Keratinocyte (primary cell): ENCODE data around the gene ADAMTS2. TPM values are rescaled to one million over a fixed set of nuclear protein-coding genes. Genes with fewer than 3 reads are reported as not detected.

Experiments
- DNase-seq: peaks from one replicate; pipeline ENCODE4 v3.0.0-alpha.2; 2011; ENCODE audit warnings: low read depth, missing footprints, low spot score
- FAIRE-seq: peaks from 2 replicates; lab custom pipeline; 2011; peaks lifted over from hg19 to GRCh38; lab: Jason Lieb, UNC
- H2AFZ ChIP-seq: 2 replicates; pipeline ENCODE4 v1.6.0; 2012; ENCODE audit warnings: low read length, control low read depth, inconsistent platforms; ENCODE audit not compliant: control insufficient read depth
- H3K27ac ChIP-seq: 2 replicates; pipeline ENCODE4 v1.5.1; 2011; ENCODE audit warnings: low read length; ENCODE audit not compliant: control insufficient read depth, insufficient read depth
- H3K27me3 ChIP-seq: 3 replicates; pipeline ENCODE4 v1.6.0; 2011; ENCODE audit warnings: low read length; ENCODE audit not compliant: control insufficient read depth, insufficient read depth; ENCODE audit errors: extremely low read depth
- H3K36me3 ChIP-seq, 2 experiments: 2 replicates in 1 of 2; 3 replicates in 1 of 2; pipeline ENCODE4 v1.5.1; 2011; ENCODE audit warnings: low read length in 2 of 2, mild to moderate bottlenecking in 1 of 2; ENCODE audit not compliant: control insufficient read depth in 2 of 2, insufficient read depth in 2 of 2; ENCODE audit errors: extremely low read depth in 1 of 2
- H3K4me1 ChIP-seq: 3 replicates; pipeline ENCODE4 v1.5.1; 2011; ENCODE audit warnings: low read length; ENCODE audit not compliant: control insufficient read depth, insufficient read depth; ENCODE audit errors: extremely low read depth
- H3K4me2 ChIP-seq: 3 replicates; pipeline ENCODE4 v1.6.0; 2011; ENCODE audit warnings: low read depth, low read length; ENCODE audit not compliant: control insufficient read depth, insufficient read depth; ENCODE audit errors: extremely low read depth
- H3K4me3 ChIP-seq, 3 experiments: fragments of 200-600 bp in 1 of 3; sonication (generic) in 1 of 3; 2 replicates in 2 of 3; 3 replicates in 1 of 3; pipeline ENCODE4 v1.5.1; 2011 to 2016; ENCODE audit warnings: low read length in 3 of 3, mild to moderate bottlenecking in 3 of 3, control low read depth in 2 of 3, inconsistent platforms in 1 of 3, low read depth in 1 of 3, mixed read lengths in 1 of 3, mixed run types in 1 of 3, moderate library complexity in 1 of 3; ENCODE audit not compliant: control insufficient read depth in 2 of 3, insufficient read depth in 2 of 3; ENCODE audit errors: extremely low read depth in 1 of 3
- H3K79me2 ChIP-seq: 2 replicates; pipeline ENCODE4 v1.6.0; 2012; ENCODE audit warnings: low read length; ENCODE audit not compliant: control insufficient read depth, insufficient read depth
- H3K9ac ChIP-seq: 3 replicates; pipeline ENCODE4 v1.6.0; 2011; ENCODE audit warnings: low read length; ENCODE audit not compliant: control insufficient read depth, insufficient read depth; ENCODE audit errors: extremely low read depth
- H3K9me1 ChIP-seq: 3 replicates; pipeline ENCODE4 v1.6.0; 2011; ENCODE audit warnings: low read length; ENCODE audit not compliant: control insufficient read depth, insufficient read depth; ENCODE audit errors: extremely low read depth
- H3K9me3 ChIP-seq: 2 replicates; pipeline ENCODE4 v1.5.1; 2012; ENCODE audit warnings: low read depth, low read length; ENCODE audit not compliant: control insufficient read depth
- H4K20me1 ChIP-seq: 3 replicates; pipeline ENCODE4 v1.6.0; 2011; ENCODE audit warnings: low read length; ENCODE audit not compliant: control insufficient read depth, insufficient read depth; ENCODE audit errors: extremely low read depth
- EZH2 ChIP-seq: IDR thresholded peaks from one replicate; pipeline ENCODE4 v1.6.1; 2012; ENCODE audit warnings: inconsistent platforms, mild to moderate bottlenecking, low read length, moderate library complexity
- dilution Hi-C: fragments of 300-500 bp; cut with MboI; formaldehyde crosslinking; loops from one replicate; pipeline ENCODE4 v1.7.0; 2020; ENCODE audit warnings: low sequenced_read_pairs; ENCODE audit not compliant: extremely low pct_ligation_motif_present
- polyA plus RNA-seq, 5 experiments: library from polyadenylated mRNA; depleted of rRNA in 3 of 5; stranded (reverse) in 3 of 5; stranded (forward) in 1 of 5; unstranded in 1 of 5; fragments of >200 nt; gene quantifications; 1 replicate in 1 of 5; 2 replicates in 3 of 5; 3 replicates in 1 of 5; pipeline versions ENCODE4 v1.2.1 to v1.2.3, GENCODE V29; 2011 to 2012; ENCODE audit warnings: missing spikeins in 2 of 5, low read depth in 1 of 5, low replicate concordance in 1 of 5
- TF ChIP-seq, protein P1 (sequence below), 3 experiments: IDR thresholded peaks in 1 of 3; conservative IDR thresholded peaks in 1 of 3; optimal IDR thresholded peaks in 1 of 3; 2 replicates in 2 of 3; 3 replicates in 1 of 3; pipeline versions ENCODE3 to v1.5.1; 2011; ENCODE audit warnings: low read length in 3 of 3, mild to moderate bottlenecking in 3 of 3, moderate library complexity in 2 of 3, control low read depth in 1 of 3, inconsistent platforms in 1 of 3; ENCODE audit not compliant: insufficient read depth in 2 of 3; ENCODE audit errors: extremely low read depth in 1 of 3

The ADAMTS2 gene
- polyA plus RNA-seq, 1 donor (not counting 4 experiments of a cell fraction or from before 2014, with no cell fraction given) = not detected

DNA sequence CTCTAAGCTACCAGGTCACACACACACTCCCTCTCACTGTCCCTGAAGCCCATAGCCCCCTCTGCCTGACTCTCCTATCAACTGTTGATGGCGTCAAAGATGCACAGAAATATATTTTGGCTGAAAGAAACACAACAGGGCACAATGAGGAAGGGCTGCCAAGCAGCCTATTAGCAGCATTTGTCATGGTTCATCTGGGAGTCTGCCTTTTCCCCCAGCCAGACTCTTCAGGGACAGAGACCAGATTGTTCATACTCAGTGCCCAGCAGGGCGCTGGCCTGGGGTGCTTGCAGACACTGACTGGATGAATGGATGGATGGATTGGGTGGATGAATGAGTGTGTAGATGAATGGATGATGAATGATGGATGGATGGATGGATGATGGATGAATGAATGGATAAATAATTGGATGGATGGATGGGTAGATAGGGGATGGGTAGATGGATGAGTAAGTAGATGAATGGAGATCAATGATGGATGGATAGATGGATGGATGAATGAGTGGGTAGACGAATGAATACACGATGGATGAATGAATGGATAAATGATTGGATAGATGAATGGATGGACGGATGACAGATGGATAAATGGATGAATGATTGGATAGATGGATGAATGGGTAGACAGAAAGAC lies 90.5 kb downstream of the ADAMTS2 start:
- no peaks in the 10 kb centered on the region for H3K36me3 ChIP-seq
- no peak for TF ChIP-seq EZH2
- TF ChIP-seq, protein P1, sequence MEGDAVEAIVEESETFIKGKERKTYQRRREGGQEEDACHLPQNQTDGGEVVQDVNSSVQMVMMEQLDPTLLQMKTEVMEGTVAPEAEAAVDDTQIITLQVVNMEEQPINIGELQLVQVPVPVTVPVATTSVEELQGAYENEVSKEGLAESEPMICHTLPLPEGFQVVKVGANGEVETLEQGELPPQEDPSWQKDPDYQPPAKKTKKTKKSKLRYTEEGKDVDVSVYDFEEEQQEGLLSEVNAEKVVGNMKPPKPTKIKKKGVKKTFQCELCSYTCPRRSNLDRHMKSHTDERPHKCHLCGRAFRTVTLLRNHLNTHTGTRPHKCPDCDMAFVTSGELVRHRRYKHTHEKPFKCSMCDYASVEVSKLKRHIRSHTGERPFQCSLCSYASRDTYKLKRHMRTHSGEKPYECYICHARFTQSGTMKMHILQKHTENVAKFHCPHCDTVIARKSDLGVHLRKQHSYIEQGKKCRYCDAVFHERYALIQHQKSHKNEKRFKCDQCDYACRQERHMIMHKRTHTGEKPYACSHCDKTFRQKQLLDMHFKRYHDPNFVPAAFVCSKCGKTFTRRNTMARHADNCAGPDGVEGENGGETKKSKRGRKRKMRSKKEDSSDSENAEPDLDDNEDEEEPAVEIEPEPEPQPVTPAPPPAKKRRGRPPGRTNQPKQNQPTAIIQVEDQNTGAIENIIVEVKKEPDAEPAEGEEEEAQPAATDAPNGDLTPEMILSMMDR (optimal IDR thresholded peaks at IDR 0.05 in 1 of 3, IDR thresholded peaks at IDR 0.05 in 1 of 3, conservative IDR thresholded peaks at IDR 0.05 in 1 of 3; ENCODE audit: extremely low read depth in 1 of 3, insufficient read depth in 2 of 3, low read length in 3 of 3) = no peak
- H3K9ac ChIP-seq = no peak overlapping the region
- dilution Hi-C loops = no loop called here
- H4K20me1 ChIP-seq = no peaks in the 10 kb centered on the region
- H3K9me1 ChIP-seq = no peaks in the 10 kb centered on the region
- H3K4me3 ChIP-seq = no peak overlapping the region
- no peak for DNase-seq
- H3K27ac ChIP-seq = no peak overlapping the region
- H3K27me3 ChIP-seq = no peaks in the 10 kb centered on the region
- no peaks in the 10 kb centered on the region for H3K4me1 ChIP-seq
- no peak for FAIRE-seq
- peaks cover 20% of the 10 kb centered on the region for H3K9me3 ChIP-seq
- no peak overlapping the region for H3K4me2 ChIP-seq
- H2AFZ ChIP-seq = no peak overlapping the region
- H3K79me2 ChIP-seq = no peaks in the 10 kb centered on the region

DNA sequence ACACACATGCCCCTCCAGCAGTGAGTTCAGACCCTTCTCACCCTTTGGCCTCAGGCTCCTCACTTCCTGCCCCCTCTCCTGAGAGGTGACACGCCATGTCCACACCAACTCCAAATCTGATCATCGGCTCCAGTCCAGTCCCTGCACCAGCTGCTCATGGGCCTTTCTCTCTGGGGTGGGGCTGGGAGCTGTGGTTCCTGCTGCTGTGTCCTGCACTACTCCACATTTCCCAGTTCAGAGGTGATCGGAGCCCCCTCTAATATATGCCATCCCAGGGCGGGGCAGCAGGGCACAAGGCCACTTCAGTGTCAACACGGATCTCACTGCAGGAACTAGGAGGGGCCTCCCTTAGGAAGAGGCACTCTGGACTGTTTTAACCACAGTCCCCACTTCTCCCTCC lies 91.5 kb downstream of the ADAMTS2 start:
- Histone ChIP-seq H3K36me3 (no peaks in the 10 kb centered on the region), H3K4me1 (no peaks in the 10 kb centered on the region), H3K9ac (no peak overlapping the region), H3K9me1 (no peaks in the 10 kb centered on the region), H2AFZ (no peak overlapping the region), H3K79me2 (no peaks in the 10 kb centered on the region), H3K4me3 (no peak overlapping the region), H3K27ac (no peak overlapping the region), H3K27me3 (no peaks in the 10 kb centered on the region), H4K20me1 (no peaks in the 10 kb centered on the region), H3K4me2 (no peak overlapping the region), H3K9me3 (peaks cover 14% of the 10 kb centered on the region)
- dilution Hi-C loops = no loop called here
- TF ChIP-seq, protein P1 (optimal IDR thresholded peaks at IDR 0.05 in 1 of 3, IDR thresholded peaks at IDR 0.05 in 1 of 3, conservative IDR thresholded peaks at IDR 0.05 in 1 of 3; ENCODE audit: extremely low read depth in 1 of 3, insufficient read depth in 2 of 3, low read length in 3 of 3) = no peak
- TF ChIP-seq EZH2 = no peak
- no peak for DNase-seq
- no peak for FAIRE-seq
